Hepatic stellate cell (primary cell): Measurements from ENCODE around the gene VPS51.

Experiments
- DNase-seq: peaks from one replicate; pipeline ENCODE4 v3.0.0; 2011; ENCODE audit warnings: low spot score

Gene VPS51

GRCh38 chr11:65072631-65072966, 23.4 kb upstream of the VPS51 start:
- DNase-seq: no peak

DNA sequence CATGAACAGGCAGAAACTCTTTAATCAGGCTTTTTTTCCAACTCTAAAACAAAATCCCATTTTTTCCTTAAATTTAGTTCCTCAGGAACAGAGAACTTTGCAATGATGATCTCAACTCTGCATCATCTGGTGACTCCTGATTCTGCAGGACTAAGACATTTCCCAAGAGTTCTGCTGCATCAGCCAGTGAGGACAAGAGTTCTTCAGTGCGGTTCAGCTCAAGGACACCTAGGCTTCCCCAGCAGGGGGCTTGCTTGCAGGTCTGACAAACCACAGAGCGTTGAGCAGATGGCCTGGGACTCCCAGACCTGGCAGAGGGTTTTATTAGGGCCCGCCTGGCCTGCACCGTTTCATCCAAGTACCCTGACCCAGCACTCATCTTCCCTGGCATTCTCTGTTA, 18.6 kb upstream of the VPS51 start:
- no peak for DNase-seq

DNA sequence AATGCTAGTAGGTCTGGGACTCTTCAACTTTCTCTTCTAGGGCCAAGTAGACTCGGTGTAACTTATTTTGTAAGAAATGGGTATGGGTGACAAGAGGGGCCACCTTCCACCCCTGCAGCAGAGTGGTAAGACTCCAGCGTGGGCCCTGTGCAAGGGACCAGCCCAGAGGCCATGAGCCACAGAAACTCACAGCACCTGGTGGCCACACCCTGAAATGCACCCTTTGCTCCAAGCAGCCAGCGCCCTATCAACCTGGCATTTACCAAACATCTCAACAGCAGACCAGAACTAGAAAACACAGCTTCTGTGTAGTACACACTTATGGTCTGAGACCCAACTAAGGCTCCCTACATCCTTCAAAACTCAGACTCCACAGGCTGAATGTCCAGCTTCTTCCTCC, 17.9 kb upstream of the VPS51 start:
- DNase-seq: peak; percentile 63

DNA sequence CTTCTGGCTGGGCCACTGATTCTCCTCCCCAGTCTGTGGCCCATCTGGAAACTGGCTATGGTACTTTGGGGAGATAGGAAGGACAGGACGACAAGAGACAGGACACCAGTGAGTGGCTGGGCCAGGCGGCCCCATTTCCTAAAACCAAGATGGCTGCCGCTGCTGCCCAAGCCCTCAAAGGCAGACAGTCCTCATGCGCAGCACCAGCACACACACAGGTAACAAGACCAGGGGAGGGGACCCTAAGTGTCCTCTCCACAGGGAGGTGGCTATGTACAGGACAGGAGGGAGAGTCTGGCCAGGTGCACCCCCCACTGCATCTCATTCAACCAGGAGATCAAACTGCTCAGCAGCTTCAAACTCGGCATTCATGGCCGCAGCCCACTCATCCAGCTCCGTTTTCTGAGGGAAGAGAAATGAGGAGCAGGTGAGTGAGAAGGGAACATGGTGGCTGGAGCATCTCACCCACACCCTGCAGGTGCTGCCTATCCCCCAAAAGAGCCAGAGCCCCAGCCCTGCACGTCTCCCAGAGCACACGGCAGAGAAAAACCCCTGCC, 17.1 kb upstream of the VPS51 start:
- no peak for DNase-seq

- DNase-seq: no peak
Measured at GRCh38 chr11:65083134-65083833, 12.7 kb upstream of the VPS51 start.

DNA sequence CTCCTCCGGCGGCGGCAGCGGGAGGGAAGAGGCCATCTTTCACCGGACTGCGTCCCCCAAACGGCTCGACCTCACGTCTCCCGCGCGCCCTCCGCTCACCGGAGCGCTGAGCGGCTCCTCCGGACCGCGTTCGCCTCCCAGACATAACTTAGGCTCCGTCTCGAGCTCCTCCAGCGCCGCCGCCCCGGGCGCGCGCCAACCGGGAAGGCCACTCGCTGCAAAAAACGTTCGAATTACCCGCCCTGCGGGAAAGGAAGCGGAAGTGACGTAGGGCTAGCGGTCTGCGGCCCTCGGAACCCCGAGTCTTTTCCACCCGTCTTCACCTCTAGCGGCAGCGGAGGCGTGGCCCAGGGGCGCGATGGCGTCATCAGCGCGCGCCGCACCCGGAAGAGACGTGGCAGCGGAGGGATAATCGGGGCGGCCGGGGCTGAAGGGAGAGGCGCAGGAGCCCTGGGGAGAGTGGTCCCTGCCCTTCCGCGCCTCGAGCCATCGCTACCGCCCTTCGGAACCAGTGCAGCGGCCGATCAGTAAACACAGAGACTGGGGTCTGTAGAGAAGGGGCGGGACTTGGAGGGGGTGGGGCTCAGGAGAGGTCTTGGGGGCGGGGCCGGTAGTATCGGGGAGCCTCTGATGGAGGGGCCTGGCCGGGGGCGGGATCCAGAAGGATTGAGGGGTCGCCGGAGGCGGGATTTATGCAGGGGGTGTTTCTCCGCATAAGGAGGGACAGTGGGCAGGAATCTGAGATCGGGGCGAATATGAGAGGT, 12.0 kb upstream of the VPS51 start, which contains the start of the genes CDCA5 and ZFPL1:
CDCA5 (minus strand) TSS at position 207 of the 764 bp plus-strand sequence; CDS start at position 145, 62 bp downstream.
ZFPL1 (plus strand) TSS at position 389 of the 764 bp plus-strand sequence. CDS start 477 bp downstream, outside the sequence.
- DNase-seq: peak; percentile 99

DNA sequence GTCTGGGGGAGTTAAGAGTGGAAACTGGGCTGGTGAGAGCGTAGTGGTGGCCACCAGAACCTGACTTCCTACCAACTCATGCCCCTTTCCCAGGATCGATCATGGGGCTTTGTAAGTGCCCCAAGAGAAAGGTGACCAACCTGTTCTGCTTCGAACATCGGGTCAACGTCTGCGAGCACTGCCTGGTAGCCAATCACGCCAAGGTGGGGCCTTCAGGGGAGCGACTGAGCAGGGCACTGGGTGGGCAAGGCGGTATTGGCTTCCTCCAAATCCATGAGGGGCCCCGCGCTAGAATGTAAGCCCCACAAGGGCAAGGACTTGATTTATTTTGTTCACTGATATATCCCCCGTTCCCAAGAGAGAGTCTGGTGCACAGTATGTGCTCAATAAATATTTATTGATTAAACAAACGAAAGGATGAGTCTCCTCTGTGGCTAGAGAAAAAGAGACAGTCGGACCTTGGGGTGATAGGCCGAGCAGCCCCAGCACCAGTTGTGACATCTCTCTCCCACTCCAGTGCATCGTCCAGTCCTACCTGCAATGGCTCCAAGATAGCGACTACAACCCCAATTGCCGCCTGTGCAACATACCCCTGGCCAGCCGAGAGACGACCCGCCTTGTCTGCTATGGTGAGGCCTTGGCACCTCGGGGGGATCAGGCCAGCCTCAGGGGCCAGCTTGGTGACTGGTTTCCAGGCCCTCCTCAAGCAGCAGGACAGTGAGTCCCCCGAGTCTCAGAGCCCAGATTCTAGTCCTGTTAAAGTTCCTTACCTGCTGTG, 11.2 kb upstream of the VPS51 start:
- no peak for DNase-seq

DNA sequence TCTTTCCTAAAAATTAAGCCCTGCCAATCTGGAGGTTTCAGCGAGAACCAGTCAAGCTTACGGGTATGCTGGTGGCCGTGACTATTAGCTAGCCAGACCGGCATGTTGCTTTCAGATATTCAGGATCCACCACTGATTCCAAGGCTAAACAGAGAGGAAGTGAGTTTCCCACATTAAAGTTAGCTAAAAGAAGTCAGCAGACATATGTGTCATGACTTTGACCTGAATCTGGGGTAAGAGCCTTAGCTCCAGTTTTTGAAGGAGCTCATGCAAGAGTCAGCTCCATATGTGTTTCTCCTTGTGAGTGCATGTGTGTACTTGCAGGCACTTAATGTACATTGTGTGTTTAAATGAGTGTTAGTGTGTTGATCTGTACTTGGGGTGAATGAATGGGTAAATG, 10.6 kb upstream of the VPS51 start:
- no peak for DNase-seq

- DNase-seq: no peak
Measured at GRCh38 chr11:65086809-65087208, 9.2 kb upstream of the VPS51 start.

- no peak for DNase-seq
Measured at GRCh38 chr11:65087216-65087615, 8.8 kb upstream of the VPS51 start.

- DNase-seq: no peak
Measured at GRCh38 chr11:65087827-65088226, 8.2 kb upstream of the VPS51 start.

DNA sequence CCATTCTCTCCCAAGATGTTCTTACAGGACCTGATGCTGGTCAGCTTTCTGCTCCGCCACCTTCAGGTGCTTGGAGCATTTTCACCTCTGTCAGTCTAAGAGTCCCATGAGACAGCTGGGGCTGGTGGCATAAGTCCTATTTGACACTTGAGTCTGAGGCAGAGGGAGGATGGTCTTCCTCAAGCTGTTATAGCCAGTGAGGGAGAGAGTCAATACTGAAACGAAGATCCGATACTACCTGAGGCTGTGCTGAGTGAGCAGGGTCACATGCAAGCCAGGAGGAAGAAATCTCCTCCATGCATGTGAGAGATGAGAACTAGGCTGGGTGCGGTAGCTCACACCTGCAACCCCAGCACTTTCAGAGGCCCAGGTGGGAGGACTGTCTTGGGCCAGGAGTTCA, 6.4 kb upstream of the VPS51 start:
- no peak for DNase-seq

DNA sequence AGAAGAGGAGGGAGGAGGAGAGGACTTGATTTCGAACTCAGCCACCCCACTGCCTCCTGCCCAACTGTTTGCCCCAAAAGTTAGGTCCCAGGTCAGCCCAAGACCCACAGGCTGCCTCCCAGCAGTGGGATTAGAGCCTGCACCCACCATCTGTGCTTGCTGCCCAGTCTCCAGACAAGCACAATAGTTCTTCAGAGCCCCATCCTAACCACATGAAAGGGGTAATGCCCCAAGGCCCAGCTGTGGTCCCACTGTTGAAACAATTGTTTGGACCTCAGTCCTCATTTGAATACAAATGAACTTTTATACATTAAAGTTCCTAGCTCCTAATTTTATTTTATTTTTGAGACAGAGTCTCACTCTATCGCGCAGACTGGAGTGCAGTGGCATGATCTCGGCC, 5.4 kb upstream of the VPS51 start:
- DNase-seq: no peak

DNA sequence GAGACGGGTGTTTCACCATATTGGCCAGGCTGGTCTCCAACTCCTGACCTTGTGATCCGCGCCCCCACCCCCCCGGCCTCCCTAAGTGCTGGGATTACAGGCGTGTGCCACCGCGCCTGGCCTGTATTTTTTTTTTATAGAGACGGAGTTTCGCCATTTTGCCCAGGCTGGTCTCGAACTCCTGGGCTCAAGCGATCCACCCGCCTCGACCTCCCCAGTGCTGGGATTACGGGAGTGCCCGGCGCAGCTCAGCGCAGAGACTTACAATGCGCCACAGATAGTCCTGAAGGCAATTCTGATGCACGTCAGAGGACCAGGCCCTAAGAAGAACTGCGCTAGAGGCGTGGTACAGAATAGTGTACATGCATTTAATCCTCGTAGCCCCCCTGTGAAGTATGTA, 587 bp upstream of the VPS51 start:
- DNase-seq: no peak

DNA sequence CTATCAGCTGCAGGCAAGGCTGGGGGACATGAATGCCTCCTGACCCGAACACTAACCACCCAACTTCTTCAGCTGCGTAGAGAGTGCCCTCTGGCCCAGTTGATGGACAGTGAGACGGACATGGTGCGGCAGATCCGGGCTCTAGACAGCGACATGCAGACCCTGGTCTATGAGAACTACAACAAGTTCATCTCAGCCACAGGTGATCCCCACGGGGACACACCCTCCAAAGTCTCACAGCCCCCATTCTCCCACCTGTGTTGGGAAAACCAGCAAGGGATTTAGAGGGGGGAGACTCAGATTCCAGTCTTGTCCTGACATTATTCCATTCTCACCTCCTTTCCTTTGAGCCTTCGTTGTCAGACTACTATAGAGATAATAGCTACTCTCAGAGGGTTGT, 912 bp downstream of the VPS51 start:
- DNase-seq: no peak

GRCh38 chr11:65100674-65101350, 4.8 kb downstream of the VPS51 start:
- no peak for DNase-seq

- no peak for DNase-seq
Measured at GRCh38 chr11:65102142-65103095, 6.4 kb downstream of the VPS51 start.

- no peak for DNase-seq
Measured at GRCh38 chr11:65103476-65103875, 7.5 kb downstream of the VPS51 start.

GRCh38 chr11:65104628-65105027, 8.6 kb downstream of the VPS51 start:
- no peak for DNase-seq

DNA sequence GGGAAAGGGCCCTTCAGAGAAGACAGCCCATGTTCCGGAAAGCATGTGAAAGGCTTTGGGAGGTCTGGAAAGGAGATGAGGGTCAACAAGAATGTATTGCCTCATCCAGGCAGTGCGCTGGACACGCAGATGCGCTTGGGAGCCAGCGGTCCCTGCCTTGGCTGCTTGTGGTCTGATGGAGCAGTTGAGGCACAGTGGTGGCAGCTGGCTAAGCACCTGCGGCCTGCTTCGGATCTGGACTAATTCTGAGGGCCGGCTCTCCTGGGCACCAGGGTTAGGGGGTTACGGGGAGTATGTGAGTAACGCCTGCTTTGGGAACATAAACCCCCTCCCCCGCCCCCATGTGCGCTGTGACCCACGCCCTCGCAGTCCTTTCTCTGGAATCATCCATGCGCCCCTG, 11.1 kb downstream of the VPS51 start:
- DNase-seq: no peak
